Left hindlimb (tissue), 1 donor: Measurements from ENCODE around the gene CCDC91.
"Not testable (repeated sequence)": the region's sequence is repeated elsewhere in the genome, so short reads cannot be mapped to it uniquely, and the experiment has no call there.

ENCODE experiments used
- DNase-seq: peaks from one replicate; pipeline ENCODE4 v3.0.0-alpha.2; 2018

Gene CCDC91

DNA sequence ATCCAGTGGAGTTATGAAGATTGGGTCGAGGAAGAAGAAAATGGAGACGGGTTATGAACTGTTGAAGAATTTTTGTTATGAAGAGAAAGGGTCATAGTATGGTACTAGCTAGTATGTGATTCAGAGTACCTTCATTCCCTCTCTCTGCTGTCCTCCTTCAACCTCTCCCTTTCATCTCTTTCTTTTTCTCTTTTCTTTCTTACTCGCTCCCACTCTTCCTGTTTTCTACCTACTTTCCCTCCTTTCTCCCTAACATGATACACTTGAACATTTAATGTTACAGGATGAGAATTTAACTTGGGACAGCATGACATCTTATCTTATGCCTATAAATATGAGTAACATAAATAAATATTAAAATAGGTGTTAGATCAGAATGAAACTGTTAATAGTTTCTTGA is 112.9 kb downstream of the CCDC91 start:
- DNase-seq: no peak

GRCh38 chr12:28306535-28306934 is 116.3 kb downstream of the CCDC91 start:
- no peak for DNase-seq

DNA sequence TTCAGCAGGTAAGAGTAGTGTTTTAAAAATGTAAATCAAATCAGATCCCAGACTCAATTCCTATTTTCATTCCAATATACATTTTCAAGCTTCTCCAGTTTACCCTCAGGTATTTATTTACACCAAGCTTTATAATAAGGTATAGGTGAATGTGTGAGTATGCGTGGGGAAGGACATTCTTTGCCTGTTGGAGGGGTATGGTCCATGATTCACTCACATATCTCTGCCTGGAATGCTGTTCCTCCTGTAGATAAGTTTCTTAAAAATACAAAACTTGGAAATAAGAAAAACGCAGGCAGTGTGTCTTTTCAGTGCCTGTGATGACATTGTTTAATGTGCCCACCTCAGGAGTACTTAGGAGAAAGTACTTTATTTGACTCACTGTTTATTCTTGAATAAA is 118.6 kb downstream of the CCDC91 start:
- DNase-seq: no peak

GRCh38 chr12:28313631-28314030 is 123.4 kb downstream of the CCDC91 start:
- no peak for DNase-seq

- DNase-seq: no peak
These were observed 125.8 kb downstream of the CCDC91 start for GRCh38 chr12:28316049-28316448.

GRCh38 chr12:28318273-28318672 is 128.0 kb downstream of the CCDC91 start:
- DNase-seq: no peak

DNA sequence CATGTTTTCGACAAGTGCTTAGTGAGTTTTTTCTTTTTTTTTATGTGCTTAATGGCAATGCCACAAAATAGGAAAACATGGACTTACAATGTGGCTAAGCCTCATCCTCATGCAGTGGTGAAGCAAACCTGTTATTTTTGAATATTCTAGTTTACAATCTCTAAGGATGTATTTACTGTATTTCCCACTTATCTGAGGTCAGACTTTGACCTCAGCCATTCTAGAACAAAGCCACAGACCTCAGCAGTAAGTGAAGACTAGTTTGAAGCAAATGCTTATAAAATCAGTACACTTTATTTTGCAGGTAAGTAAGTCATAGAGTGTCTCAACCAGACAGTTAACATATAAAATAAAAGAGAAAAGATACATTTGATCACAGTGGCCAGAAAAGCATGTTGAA is 130.1 kb downstream of the CCDC91 start:
- no peak for DNase-seq

- no peak for DNase-seq
These were observed 137.5 kb downstream of the CCDC91 start for GRCh38 chr12:28327722-28328121.

DNA sequence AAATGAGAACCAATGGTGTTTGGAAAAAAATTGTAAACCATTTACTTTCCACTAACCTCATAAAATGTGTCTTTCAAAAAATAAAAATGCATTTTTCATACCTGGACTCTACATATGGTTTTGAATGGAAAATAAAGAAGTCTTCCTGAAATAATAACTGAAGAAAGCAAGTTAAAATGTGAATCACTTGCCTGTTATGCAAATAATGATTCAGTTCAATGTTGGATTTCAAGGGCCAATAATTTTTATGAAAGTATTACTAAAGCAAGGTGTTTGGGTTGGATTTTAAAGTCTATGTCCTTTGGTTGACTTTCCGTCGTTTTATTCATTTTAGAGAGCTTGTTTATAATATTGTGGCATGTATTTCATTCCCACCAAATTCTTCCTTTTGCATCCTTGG is 138.7 kb downstream of the CCDC91 start:
- DNase-seq: no peak

DNA sequence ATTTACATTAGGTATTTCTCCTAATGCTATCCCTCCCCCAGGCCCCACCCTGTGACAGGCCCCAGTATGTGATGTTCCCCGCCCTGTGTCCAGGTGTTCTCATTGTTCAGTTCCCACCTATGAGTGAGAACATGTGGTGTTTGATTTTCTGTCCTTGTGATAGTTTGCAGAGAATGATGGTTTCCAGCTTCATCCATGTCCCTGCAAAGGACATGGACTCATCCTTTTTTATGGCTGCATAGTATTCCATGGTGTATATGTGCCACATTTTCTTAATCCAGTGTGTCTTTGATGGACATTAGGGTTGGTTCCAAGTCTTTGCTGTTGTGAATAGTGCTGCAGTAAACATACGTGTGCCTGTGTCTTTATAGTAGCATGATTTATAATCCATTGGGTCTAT is 139.5 kb downstream of the CCDC91 start:
- DNase-seq: not testable (repeated sequence)

DNA sequence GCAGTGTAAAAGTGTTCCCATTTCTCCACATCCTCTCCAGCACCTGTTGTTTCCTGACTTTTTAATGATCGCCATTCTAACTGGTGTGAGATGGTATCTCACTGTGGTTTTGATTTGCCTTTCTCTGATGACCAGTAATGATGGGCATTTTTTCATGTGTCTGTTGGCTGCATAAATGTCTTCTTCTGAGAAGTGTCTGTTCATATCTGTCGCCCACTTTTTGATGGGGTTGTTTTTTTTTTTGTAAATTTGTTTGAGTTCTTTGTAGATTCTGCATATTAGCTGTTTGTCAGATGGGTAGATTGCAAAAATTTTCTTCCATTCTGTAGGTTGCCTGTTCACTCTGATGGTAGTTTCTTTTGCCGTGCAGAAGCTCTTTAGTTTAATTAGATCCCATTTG is 140.0 kb downstream of the CCDC91 start:
- not testable (repeated sequence) for DNase-seq

GRCh38 chr12:28331130-28331529 is 140.9 kb downstream of the CCDC91 start:
- DNase-seq: no peak

- no peak for DNase-seq
These were observed 150.2 kb downstream of the CCDC91 start for GRCh38 chr12:28340261-28341045.

DNA sequence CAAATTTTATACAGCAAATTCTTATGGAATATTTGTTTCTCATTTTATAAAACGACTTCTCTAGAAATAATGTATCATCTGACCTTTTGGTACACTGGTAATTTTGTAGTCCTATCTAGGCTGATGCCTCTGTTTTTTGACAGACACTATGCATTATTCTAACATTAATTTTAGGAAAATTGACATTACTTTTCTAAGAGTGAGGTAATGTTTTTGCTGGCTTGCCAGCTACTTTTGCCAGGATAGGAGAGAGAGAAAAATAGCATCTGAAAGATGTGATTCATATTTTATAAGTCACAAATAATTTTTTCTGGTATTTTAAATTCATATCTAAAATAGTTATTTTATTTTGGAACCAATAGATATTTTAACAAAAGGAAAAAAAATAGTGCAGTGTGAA is 153.5 kb downstream of the CCDC91 start:
- no peak for DNase-seq

DNA sequence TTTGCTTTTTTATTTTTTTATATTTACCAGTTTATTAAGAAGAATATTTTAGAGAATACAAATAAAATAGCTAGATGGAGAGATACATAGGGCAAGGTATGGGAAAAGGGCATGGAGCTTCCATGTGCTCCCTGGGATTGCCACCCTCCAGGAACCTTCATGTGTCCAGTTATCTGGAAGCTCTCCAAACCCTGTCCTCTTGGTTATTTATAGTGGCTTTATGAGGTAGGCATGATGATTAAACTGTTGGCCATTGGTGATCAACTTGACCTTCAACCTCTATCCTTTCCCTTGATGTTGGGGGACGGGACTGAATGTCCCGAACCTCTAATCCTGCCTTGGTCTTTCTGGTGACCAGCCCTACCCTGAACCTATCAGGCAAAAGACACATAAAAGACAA is 156.3 kb downstream of the CCDC91 start:
- DNase-seq: no peak

- DNase-seq: no peak
These were observed 158.9 kb downstream of the CCDC91 start for GRCh38 chr12:28349196-28349595.

- DNase-seq: no peak
These were observed 160.2 kb downstream of the CCDC91 start for GRCh38 chr12:28350502-28350901.

DNA sequence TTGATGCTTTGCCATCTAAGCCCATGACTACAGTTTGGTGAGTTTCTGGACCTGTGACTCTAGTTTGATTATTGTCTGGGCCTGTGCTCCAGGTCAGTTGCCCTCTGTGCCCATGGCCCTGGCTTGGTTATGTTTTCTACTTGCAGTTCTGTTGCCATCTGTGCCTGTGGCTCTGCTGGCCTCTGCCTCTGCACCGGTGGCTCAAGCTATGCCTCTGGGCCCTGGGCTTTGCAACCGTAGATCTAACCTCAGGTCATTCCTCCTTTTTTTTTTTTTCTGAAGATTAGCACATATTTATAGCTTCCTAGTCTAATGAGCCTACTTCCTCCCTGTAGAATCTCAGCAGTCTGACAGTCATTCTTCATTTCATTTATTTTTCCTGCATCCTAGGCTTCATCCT is 161.2 kb downstream of the CCDC91 start:
- DNase-seq: no peak

DNA sequence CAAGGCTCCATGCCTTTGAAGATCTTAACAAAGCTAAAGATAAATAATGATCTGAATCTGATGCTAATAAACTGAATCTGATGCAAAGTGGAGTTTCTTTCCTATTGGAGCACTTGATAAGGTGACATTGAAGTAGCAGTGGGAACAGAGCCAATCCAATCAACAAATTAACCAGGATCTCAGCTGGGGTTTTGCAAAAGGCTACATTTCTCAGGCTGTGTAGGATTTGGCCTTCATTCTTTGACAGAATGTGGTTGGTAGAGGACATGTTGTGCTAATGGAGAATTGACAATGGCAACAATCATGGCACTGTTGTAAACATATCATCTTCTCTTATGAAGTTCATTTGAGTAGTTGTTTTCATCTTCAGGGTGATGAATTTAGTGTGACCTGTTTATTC is 164.9 kb downstream of the CCDC91 start:
- no peak for DNase-seq

GRCh38 chr12:28360253-28360652 is 170.0 kb downstream of the CCDC91 start:
- DNase-seq: no peak

- DNase-seq: no peak
These were observed 177.1 kb downstream of the CCDC91 start for GRCh38 chr12:28367326-28367725.

- no peak for DNase-seq
These were observed 177.7 kb downstream of the CCDC91 start for GRCh38 chr12:28367993-28368392.

DNA sequence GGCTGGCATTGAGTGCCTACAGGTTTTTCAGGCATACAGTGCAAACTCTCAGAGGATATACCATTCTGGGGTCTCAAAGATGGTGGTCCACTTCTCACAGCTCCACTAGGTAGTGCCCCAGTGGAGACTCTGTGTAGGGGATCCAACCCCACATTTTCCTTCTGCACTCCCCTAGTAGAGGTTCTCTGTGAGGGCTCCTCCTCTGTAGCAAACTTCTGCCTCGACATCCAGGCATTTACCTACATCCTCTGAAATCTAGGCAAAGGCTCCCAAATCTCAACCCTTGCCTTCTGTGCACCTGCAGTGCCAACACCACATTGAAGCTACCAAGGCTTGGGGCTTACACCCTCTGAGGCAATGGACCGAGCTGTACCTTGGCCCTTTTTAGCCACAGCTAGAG is 179.2 kb downstream of the CCDC91 start:
- no peak for DNase-seq

DNA sequence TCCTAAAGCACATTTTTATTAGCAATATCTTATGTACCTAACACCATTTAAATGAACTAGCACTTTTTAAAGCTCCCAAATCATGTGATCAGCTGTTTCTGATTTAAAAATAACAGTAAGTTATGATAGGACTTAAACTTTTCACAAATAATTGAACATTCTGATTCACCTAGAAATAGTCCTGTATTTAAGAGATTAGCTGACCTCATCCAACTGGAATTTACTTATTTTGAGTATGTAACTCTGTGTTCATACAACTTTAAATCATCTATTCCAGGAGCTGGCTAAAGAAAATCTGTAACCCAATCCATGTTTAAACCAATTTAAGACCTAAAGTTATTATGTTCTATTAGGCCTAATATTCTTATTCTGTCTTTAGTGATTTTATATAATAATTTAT is 184.3 kb downstream of the CCDC91 start:
- no peak for DNase-seq

GRCh38 chr12:28378736-28379135 is 188.5 kb downstream of the CCDC91 start:
- DNase-seq: peak; percentile 33
